ENCODE data around the gene MACROD2. TPM values are rescaled to one million over a fixed set of nuclear protein-coding genes. Genes with fewer than 3 reads are reported as not detected.

The MACROD2 gene
- total RNA-seq, 4 donors from 2014 or later = 2.1 to 28.1 (median 12.6) TPM

DNA sequence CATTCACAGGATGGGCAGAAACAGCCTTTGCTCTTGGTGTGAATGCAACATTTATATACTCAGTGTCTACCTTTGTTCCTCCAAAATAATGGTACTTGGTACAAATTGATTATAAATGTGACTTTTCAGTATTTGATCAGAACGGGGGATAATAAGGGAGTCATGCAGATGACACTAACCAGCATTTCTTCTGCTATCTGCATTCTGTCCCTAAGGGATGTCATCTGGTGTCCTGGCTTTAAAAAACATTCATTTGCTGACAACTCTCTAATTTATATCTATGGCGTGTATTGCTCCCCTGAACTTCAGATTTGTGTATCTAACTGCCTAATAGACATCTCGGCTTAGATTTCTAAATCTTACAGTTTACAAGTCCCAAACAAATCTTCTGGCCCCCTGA, 418.5 kb downstream of the MACROD2 start:
- no peaks in the 10 kb centered on the region for H3K4me1 ChIP-seq
- intact Hi-C loops (cut with DNase I; ENCODE audit: low total_unique reads) = no loop called here
- DNase-seq = no peak
- H3K36me3 ChIP-seq = no peaks in the 10 kb centered on the region
- no peak for TF ChIP-seq POLR2A (IDR thresholded peaks at IDR 0.05)
- no peak for TF ChIP-seq CTCF (IDR thresholded peaks at IDR 0.05)
- H3K9me3 ChIP-seq = no peaks in the 10 kb centered on the region
- H3K4me3 ChIP-seq = no peak overlapping the region
- H3K27me3 ChIP-seq = no peaks in the 10 kb centered on the region
- H3K27ac ChIP-seq = no peak overlapping the region

DNA sequence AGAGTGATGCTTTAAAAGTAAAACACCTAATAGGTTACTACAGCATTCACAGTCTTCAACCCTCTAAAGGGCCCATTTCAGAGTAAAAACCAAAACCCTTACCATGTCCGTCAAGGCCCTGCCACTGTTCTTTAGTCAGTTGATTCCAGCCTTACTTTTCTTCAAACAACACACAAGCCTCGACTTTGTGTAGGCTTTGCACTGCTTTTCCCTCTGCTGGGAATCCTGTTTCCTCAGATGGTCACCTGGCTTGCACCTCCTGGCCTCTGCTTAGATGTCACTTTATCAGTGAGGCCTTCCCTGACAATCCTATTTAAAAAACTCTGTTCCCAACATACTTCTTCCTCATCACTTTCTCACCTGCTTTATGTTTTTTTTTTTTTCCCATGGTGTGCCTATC, 419.2 kb downstream of the MACROD2 start:
- no peaks in the 10 kb centered on the region for H3K27me3 ChIP-seq
- H3K27ac ChIP-seq = no peak overlapping the region
- no peak overlapping the region for H3K4me3 ChIP-seq
- TF ChIP-seq POLR2A (IDR thresholded peaks at IDR 0.05) (no peak), CTCF (IDR thresholded peaks at IDR 0.05) (no peak)
- DNase-seq = no peak
- no peaks in the 10 kb centered on the region for H3K9me3 ChIP-seq
- H3K4me1 ChIP-seq = no peaks in the 10 kb centered on the region
- no peaks in the 10 kb centered on the region for H3K36me3 ChIP-seq
- intact Hi-C loops (cut with DNase I; ENCODE audit: low total_unique reads) = no loop called here

DNA sequence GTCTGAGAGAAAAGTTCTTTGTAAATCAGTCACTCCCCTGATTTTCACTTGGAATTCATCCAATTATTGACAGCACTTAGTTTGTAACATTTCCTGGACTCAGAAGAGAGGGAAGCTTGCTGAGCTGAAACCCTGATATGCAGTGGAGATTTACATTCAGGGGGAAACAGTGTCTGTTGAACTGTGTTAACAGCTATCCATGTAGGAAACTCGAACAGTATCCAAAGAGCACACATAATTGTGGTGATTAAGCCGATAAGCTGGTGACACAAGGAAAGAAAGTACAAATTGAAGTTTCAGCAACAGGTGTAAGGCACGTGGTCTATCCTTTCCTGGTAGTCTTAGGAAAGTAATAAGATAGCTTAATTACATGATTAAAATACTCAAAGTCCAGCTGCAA, 420.2 kb downstream of the MACROD2 start:
- intact Hi-C loops (cut with DNase I; ENCODE audit: low total_unique reads) = no loop called here
- H3K27ac ChIP-seq = no peak overlapping the region
- H3K36me3 ChIP-seq = no peaks in the 10 kb centered on the region
- no peaks in the 10 kb centered on the region for H3K9me3 ChIP-seq
- H3K27me3 ChIP-seq = no peaks in the 10 kb centered on the region
- no peak overlapping the region for H3K4me3 ChIP-seq
- H3K4me1 ChIP-seq = no peaks in the 10 kb centered on the region
- no peak for DNase-seq
- TF ChIP-seq CTCF (IDR thresholded peaks at IDR 0.05) = no peak
- TF ChIP-seq POLR2A (IDR thresholded peaks at IDR 0.05) = no peak

GRCh38 chr20:14418376-14418775, 423.1 kb downstream of the MACROD2 start:
- Histone ChIP-seq H3K36me3 (no peaks in the 10 kb centered on the region), H3K4me1 (no peaks in the 10 kb centered on the region), H3K4me3 (no peak overlapping the region), H3K27me3 (no peaks in the 10 kb centered on the region), H3K9me3 (no peaks in the 10 kb centered on the region), H3K27ac (no peak overlapping the region)
- intact Hi-C loops (cut with DNase I; ENCODE audit: low total_unique reads) = no loop called here
- no peak for DNase-seq
- no peak for TF ChIP-seq CTCF (IDR thresholded peaks at IDR 0.05)
- TF ChIP-seq POLR2A (IDR thresholded peaks at IDR 0.05) = no peak

- DNase-seq = no peak
- Histone ChIP-seq H3K9me3 (no peaks in the 10 kb centered on the region), H3K36me3 (no peaks in the 10 kb centered on the region), H3K4me1 (no peaks in the 10 kb centered on the region), H3K27me3 (no peaks in the 10 kb centered on the region), H3K27ac (no peak overlapping the region), H3K4me3 (no peak overlapping the region)
- TF ChIP-seq POLR2A (IDR thresholded peaks at IDR 0.05) = no peak
- intact Hi-C loops (cut with DNase I; ENCODE audit: low total_unique reads) = no loop called here
These were observed 427.6 kb downstream of the MACROD2 start for GRCh38 chr20:14422892-14423291.

- Histone ChIP-seq H3K36me3 (no peaks in the 10 kb centered on the region), H3K27me3 (no peaks in the 10 kb centered on the region), H3K4me3 (no peak overlapping the region), H3K4me1 (no peaks in the 10 kb centered on the region), H3K27ac (no peak overlapping the region), H3K9me3 (no peaks in the 10 kb centered on the region)
- TF ChIP-seq CTCF (IDR thresholded peaks at IDR 0.05) (no peak), POLR2A (IDR thresholded peaks at IDR 0.05) (no peak)
- no peak for DNase-seq
- intact Hi-C loops (cut with DNase I; ENCODE audit: low total_unique reads) = no loop called here
These were observed 436.3 kb downstream of the MACROD2 start for GRCh38 chr20:14431568-14431967.

All from uterus (tissue), 4 donors.